Gastroesophageal sphincter (tissue), 3 donors: ENCODE data around the gene BRI3BP.

Experiments
- CTCF ChIP-seq, 4 experiments: fragments of 200-600 bp in 2 of 4; fragments of 450-650 bp in 2 of 4; sonication (generic) in 1 of 4; IDR thresholded peaks; one replicate each; pipeline ENCODE4 v1.5.1; 2017 to 2019; ENCODE audit warnings: antibody characterized with exemption in 4 of 4, mild to moderate bottlenecking in 2 of 4, moderate library complexity in 2 of 4
- EP300 ChIP-seq: sonication (generic); formaldehyde crosslinking; IDR thresholded peaks from one replicate; pipeline ENCODE4 v1.6.1; 2017; ENCODE audit warnings: antibody characterized with exemption, mild to moderate bottlenecking
- POLR2A ChIP-seq, 2 donors: fragments of 450-650 bp; IDR thresholded peaks; one replicate each; pipeline ENCODE4 v1.6.1; 2017; ENCODE audit warnings: antibody characterized with exemption in 2 of 2, mild to moderate bottlenecking in 2 of 2, moderate library complexity in 1 of 2
- POLR2AphosphoS5 ChIP-seq: sonication (generic); formaldehyde crosslinking; IDR thresholded peaks from one replicate; pipeline ENCODE4 v1.6.1; 2017; ENCODE audit warnings: antibody characterized with exemption

DNA sequence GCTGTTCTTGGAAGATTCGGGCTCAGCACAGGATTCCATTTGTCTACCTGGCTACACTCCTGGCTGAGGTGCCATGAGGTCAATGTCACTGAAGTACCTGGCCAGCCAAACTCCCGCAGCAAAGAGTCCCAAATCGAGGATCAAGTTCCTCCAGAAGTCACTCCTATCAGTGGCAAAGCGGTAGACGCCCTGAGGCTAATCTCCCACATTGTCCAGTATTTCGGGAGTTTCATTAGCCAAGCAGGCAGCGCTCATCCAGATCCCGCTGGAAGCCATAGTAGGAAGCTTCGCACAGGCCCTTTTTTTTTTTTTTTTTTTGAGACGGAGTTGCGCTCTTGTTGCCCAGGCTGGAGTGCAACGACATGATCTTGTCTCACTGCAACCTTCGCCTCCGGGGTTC is 62.9 kb downstream of the BRI3BP start:
- TF ChIP-seq CTCF (IDR thresholded peaks at IDR 0.05) (no peak), POLR2A (IDR thresholded peaks at IDR 0.05) (no peak), EP300 (no peak), POLR2AphosphoS5 (no peak)
